A673 (cell line): ENCODE data around the gene ZC2HC1B.

Experiments
- CTCF ChIP-seq: fragments of 300-800, 200-600 bp; sonication (generic); conservative IDR thresholded peaks from 2 replicates; pipeline ENCODE4 v1.5.1; 2017; ENCODE audit warnings: low read depth, mild to moderate bottlenecking, antibody characterized with exemption, low read length, moderate library complexity, mixed read lengths
- EZH2 ChIP-seq: fragments of 200-600 bp; sonication (generic); IDR thresholded peaks from 2 replicates; pipeline ENCODE4 v1.6.1; 2017; ENCODE audit warnings: borderline replicate concordance, low read depth, mild to moderate bottlenecking, mixed read lengths, antibody characterized with exemption, low read length; ENCODE audit not compliant: poor library complexity, severe bottlenecking

DNA sequence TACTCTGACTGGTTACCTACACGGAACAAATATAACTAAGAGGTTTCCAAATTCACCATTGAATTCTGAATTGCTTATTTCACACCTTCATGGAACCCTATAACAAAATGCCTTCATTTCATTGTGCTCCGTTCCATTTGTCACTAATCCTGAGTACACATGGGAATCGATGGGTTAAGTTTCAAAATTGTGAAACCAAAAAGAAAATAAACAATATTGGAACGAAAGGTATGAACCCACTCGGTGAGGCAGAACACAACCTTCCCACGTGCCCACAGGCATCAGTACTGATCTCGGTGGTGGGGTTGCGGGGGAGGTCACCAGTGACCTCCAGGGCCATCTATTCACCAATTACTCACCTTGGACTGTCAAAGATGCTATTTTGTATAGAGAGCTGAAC is 109.8 kb downstream of the ZC2HC1B start:
- no peak for TF ChIP-seq CTCF
- no peak for TF ChIP-seq EZH2
